ENCODE measurements around the gene ARHGEF7. TPM values are rescaled to one million over a fixed set of nuclear protein-coding genes. Genes with fewer than 3 reads are reported as not detected.

Gene ARHGEF7
- total RNA-seq, 1 experiment from 2014 or later = 100 TPM

- peaks cover 11% of the 10 kb centered on the region for H3K36me3 ChIP-seq (ENCODE audit: insufficient read depth, low read length)
- no peaks in the 10 kb centered on the region for H3K9me3 ChIP-seq (ENCODE audit: low read length)
- no peaks in the 10 kb centered on the region for H3K4me1 ChIP-seq (ENCODE audit: low read length)
These were observed 201.1 kb downstream of the ARHGEF7 start for GRCh38 chr13:111316161-111316730.

GRCh38 chr13:111317042-111317550 lies 202.0 kb downstream of the ARHGEF7 start:
- peaks cover 3% of the 10 kb centered on the region; the same call in 1 of the 2 replicates for H3K36me3 ChIP-seq (ENCODE audit: insufficient read depth, low read length)
- H3K9me2 ChIP-seq (replicated peaks; ENCODE audit: insufficient read depth, low read length) = no peaks in the 10 kb centered on the region
- H2AFZ ChIP-seq (ENCODE audit: low read length) = no peak overlapping the region
- no peaks in the 10 kb centered on the region for H3K9me3 ChIP-seq (ENCODE audit: low read length)
- H3K27me3 ChIP-seq (ENCODE audit: low read length) = no peaks in the 10 kb centered on the region
- no peak overlapping the region for H3K9ac ChIP-seq (ENCODE audit: low read length)
- H3K4me1 ChIP-seq (ENCODE audit: low read length) = no peaks in the 10 kb centered on the region
- H3K27ac ChIP-seq (ENCODE audit: low read length) = no peak overlapping the region
- H4K20me1 ChIP-seq (ENCODE audit: insufficient read depth, low read depth, low read length) = no peaks in the 10 kb centered on the region
- H3K4me2 ChIP-seq (ENCODE audit: low read depth, low read length, poor library complexity, severe bottlenecking) = no peak overlapping the region
- no peaks in the 10 kb centered on the region for H3K79me2 ChIP-seq (ENCODE audit: low read length)
- no peak for DNase-seq
- no peak overlapping the region for H3K4me3 ChIP-seq (ENCODE audit: low read length)

More at GRCh38 chr13:111316161-111316730, 201.1 kb downstream of the ARHGEF7 start:
- Histone ChIP-seq H3K9me2 (replicated peaks; ENCODE audit: insufficient read depth, low read length) (no peaks in the 10 kb centered on the region), H4K20me1 (ENCODE audit: insufficient read depth, low read depth, low read length) (no peaks in the 10 kb centered on the region), H2AFZ (ENCODE audit: low read length) (no peak overlapping the region), H3K4me2 (ENCODE audit: low read depth, low read length, poor library complexity, severe bottlenecking) (no peak overlapping the region), H3K4me3 (ENCODE audit: low read length) (no peak overlapping the region), H3K27ac (ENCODE audit: low read length) (no peak overlapping the region), H3K9ac (ENCODE audit: low read length) (no peak overlapping the region), H3K27me3 (ENCODE audit: low read length) (no peaks in the 10 kb centered on the region), H3K79me2 (ENCODE audit: low read length) (no peaks in the 10 kb centered on the region)
- no peak for DNase-seq

GRCh38 chr13:111317571-111318345 lies 202.6 kb downstream of the ARHGEF7 start:
- H2AFZ ChIP-seq (ENCODE audit: low read length) = no peak overlapping the region
- no peak overlapping the region for H3K4me2 ChIP-seq (ENCODE audit: low read depth, low read length, poor library complexity, severe bottlenecking)
- H3K9me2 ChIP-seq (replicated peaks; ENCODE audit: insufficient read depth, low read length) = no peaks in the 10 kb centered on the region
- H3K27ac ChIP-seq (ENCODE audit: low read length) = no peak overlapping the region
- DNase-seq = no peak
- no peaks in the 10 kb centered on the region for H3K27me3 ChIP-seq (ENCODE audit: low read length)
- H3K9me3 ChIP-seq (ENCODE audit: low read length) = no peaks in the 10 kb centered on the region
- H3K9ac ChIP-seq (ENCODE audit: low read length) = no peak overlapping the region
- H3K4me1 ChIP-seq (ENCODE audit: low read length) = no peaks in the 10 kb centered on the region
- no peak overlapping the region for H3K4me3 ChIP-seq (ENCODE audit: low read length)
- H3K79me2 ChIP-seq (ENCODE audit: low read length) = no peaks in the 10 kb centered on the region
- H3K36me3 ChIP-seq (ENCODE audit: insufficient read depth, low read length) = no peaks in the 10 kb centered on the region
- no peaks in the 10 kb centered on the region for H4K20me1 ChIP-seq (ENCODE audit: insufficient read depth, low read depth, low read length)

DNA sequence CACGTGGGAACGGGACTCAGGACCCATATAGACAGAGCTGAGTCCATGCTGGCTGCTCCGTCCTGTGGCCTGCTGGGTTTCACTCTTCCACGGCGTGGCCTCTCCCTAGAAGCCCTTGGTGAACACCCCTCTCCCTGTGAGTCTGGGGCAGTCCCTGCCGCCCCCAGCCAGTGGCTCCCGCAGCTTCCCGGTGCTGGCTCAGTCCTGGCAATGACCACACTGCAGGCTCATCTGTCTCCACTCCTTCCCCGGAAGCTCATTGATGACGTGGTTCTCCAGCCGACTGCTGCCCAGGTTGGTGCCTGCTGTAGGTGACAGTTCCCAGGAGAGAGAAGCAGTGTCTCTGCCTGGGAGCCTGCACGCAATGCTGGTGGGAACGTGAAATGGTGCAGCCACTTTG lies 203.3 kb downstream of the ARHGEF7 start:
- Histone ChIP-seq H3K27me3 (ENCODE audit: low read length) (no peaks in the 10 kb centered on the region), H3K9me3 (ENCODE audit: low read length) (no peaks in the 10 kb centered on the region), H3K36me3 (ENCODE audit: insufficient read depth, low read length) (no peaks in the 10 kb centered on the region), H3K9me2 (replicated peaks; ENCODE audit: insufficient read depth, low read length) (no peaks in the 10 kb centered on the region), H3K4me3 (ENCODE audit: low read length) (no peak overlapping the region), H4K20me1 (ENCODE audit: insufficient read depth, low read depth, low read length) (no peaks in the 10 kb centered on the region), H3K79me2 (ENCODE audit: low read length) (no peaks in the 10 kb centered on the region), H2AFZ (ENCODE audit: low read length) (no peak overlapping the region), H3K4me1 (ENCODE audit: low read length) (no peaks in the 10 kb centered on the region), H3K4me2 (ENCODE audit: low read depth, low read length, poor library complexity, severe bottlenecking) (no peak overlapping the region), H3K27ac (ENCODE audit: low read length) (no peak overlapping the region), H3K9ac (ENCODE audit: low read length) (no peak overlapping the region)
- DNase-seq = no peak

DNA sequence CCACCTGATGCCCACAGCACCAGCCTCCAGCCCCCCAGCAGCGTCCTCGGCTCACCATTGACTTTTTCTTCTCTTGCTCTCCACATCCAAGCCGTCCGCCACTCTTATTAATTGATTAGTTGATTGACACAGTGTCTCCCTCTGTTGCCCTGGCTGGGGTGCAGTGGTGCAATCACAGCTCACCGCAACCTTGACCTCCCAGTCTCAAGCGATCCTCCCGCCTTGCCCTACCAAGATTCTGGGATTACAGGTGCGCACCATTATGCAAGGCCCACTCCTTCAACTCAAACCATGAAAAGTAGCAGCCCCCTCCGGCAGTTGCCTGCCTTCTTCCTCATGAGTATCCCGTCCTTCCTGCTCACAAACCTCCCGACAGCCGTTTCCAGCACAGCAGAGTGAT lies 204.4 kb downstream of the ARHGEF7 start:
- H3K4me1 ChIP-seq (ENCODE audit: low read length) = no peaks in the 10 kb centered on the region
- no peaks in the 10 kb centered on the region for H3K27me3 ChIP-seq (ENCODE audit: low read length)
- no peaks in the 10 kb centered on the region for H3K36me3 ChIP-seq (ENCODE audit: insufficient read depth, low read length)
- no peak overlapping the region for H3K9ac ChIP-seq (ENCODE audit: low read length)
- no peak overlapping the region for H2AFZ ChIP-seq (ENCODE audit: low read length)
- H3K4me3 ChIP-seq (ENCODE audit: low read length) = no peak overlapping the region
- no peaks in the 10 kb centered on the region for H3K9me3 ChIP-seq (ENCODE audit: low read length)
- H3K9me2 ChIP-seq (replicated peaks; ENCODE audit: insufficient read depth, low read length) = no peaks in the 10 kb centered on the region
- no peak overlapping the region for H3K4me2 ChIP-seq (ENCODE audit: low read depth, low read length, poor library complexity, severe bottlenecking)
- no peak overlapping the region for H3K27ac ChIP-seq (ENCODE audit: low read length)
- no peaks in the 10 kb centered on the region for H3K79me2 ChIP-seq (ENCODE audit: low read length)
- no peak for DNase-seq
- H4K20me1 ChIP-seq (ENCODE audit: insufficient read depth, low read depth, low read length) = no peaks in the 10 kb centered on the region

GRCh38 chr13:111319998-111320911 lies 205.1 kb downstream of the ARHGEF7 start, which contains the start of gene TEX29:
TEX29 (plus strand) TSS chr13:111320642; CDS start chr13:111320891, 249 bp downstream.
- H3K27ac ChIP-seq (ENCODE audit: low read length) = no peak within 1 kb of the TSS
- no peak for DNase-seq
- H2AFZ ChIP-seq (ENCODE audit: low read length) = no peak within 1 kb of the TSS
- no peak within 1 kb of the TSS for H3K4me3 ChIP-seq (ENCODE audit: low read length)
- no peaks in the 10 kb centered on the region for H3K4me1 ChIP-seq (ENCODE audit: low read length)
- no peaks in the 10 kb centered on the region for H3K9me3 ChIP-seq (ENCODE audit: low read length)
- H3K9ac ChIP-seq (ENCODE audit: low read length) = no peak within 1 kb of the TSS
- H3K27me3 ChIP-seq (ENCODE audit: low read length) = no peaks in the 10 kb centered on the region
- H3K9me2 ChIP-seq (replicated peaks; ENCODE audit: insufficient read depth, low read length) = no peaks in the 10 kb centered on the region
- no peaks in the 10 kb centered on the region for H3K36me3 ChIP-seq (ENCODE audit: insufficient read depth, low read length)
- H3K4me2 ChIP-seq (ENCODE audit: low read depth, low read length, poor library complexity, severe bottlenecking) = no peak within 1 kb of the TSS
- no peaks in the 10 kb centered on the region for H3K79me2 ChIP-seq (ENCODE audit: low read length)
- H4K20me1 ChIP-seq (ENCODE audit: insufficient read depth, low read depth, low read length) = no peaks in the 10 kb centered on the region

DNA sequence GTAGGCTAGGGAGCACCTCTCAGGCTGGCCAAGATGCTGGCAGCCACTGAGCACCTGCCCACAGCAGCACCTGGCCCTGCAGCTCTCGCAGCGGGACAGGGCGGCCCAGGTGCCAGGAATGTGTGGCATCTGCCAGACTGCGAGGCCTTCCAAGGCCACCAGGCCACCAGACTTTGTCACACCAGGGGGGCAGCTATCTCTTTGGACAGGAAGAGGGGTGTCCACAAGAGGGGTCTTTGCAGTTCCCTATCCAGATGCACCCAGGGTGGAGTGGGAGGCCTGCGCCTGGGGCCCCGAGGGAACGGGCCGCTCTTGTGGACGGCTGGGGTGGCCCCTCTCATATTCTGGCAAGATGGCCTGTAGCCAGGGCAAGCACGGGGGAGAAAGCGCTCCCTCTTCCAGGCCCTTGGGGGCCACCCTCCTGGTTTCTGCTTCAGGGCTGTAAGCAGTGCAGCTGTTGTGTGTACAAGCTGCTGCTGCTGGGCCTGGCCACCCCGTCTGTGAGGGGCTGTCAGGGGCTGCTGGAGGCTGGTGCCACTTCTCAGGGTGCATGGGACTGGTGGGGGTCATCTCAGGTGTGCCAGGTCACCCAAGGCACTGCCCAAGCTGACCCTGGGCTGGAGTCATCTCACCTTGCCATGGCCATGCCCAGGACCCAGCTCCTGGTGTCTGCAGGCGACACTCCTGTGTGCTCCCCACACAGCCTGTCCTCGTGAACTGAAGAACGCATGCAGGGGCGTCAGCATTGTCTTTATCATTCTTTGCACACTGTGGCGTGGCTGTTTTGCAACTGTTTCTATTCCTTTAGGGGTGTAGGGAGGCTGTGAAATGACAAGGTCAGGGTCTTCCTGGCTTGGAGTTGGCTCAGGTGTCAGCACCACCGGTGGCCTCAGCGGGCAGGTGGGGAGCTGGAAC lies 207.1 kb downstream of the ARHGEF7 start:
- H3K27me3 ChIP-seq (ENCODE audit: low read length) = no peaks in the 10 kb centered on the region
- H3K9me3 ChIP-seq (ENCODE audit: low read length) = no peaks in the 10 kb centered on the region
- no peaks in the 10 kb centered on the region for H3K79me2 ChIP-seq (ENCODE audit: low read length)
- H3K9me2 ChIP-seq (replicated peaks; ENCODE audit: insufficient read depth, low read length) = no peaks in the 10 kb centered on the region
- H4K20me1 ChIP-seq (ENCODE audit: insufficient read depth, low read depth, low read length) = no peaks in the 10 kb centered on the region
- H3K36me3 ChIP-seq (ENCODE audit: insufficient read depth, low read length) = no peaks in the 10 kb centered on the region
- no peak overlapping the region for H3K4me3 ChIP-seq (ENCODE audit: low read length)
- no peak overlapping the region for H3K27ac ChIP-seq (ENCODE audit: low read length)
- DNase-seq = no peak
- no peak overlapping the region for H2AFZ ChIP-seq (ENCODE audit: low read length)
- H3K9ac ChIP-seq (ENCODE audit: low read length) = no peak overlapping the region
- no peak overlapping the region for H3K4me2 ChIP-seq (ENCODE audit: low read depth, low read length, poor library complexity, severe bottlenecking)
- no peaks in the 10 kb centered on the region for H3K4me1 ChIP-seq (ENCODE audit: low read length)

Data from Karpas-422 (cell line).